ENCODE results near the gene HIPK3. TPM values are rescaled to one million over a fixed set of nuclear protein-coding genes. Genes with fewer than 3 reads are reported as not detected.
A peak's percentile ranks its signal among the peaks of the same experiment; 100 is the strongest.
"Not testable (repeated sequence)": the region's sequence is repeated elsewhere in the genome, so short reads cannot be mapped to it uniquely, and the experiment has no call there.

Gene HIPK3
- total and polyA plus RNA-seq, 4 donors = 17.9 to 189 (median 71.5) TPM

DNA sequence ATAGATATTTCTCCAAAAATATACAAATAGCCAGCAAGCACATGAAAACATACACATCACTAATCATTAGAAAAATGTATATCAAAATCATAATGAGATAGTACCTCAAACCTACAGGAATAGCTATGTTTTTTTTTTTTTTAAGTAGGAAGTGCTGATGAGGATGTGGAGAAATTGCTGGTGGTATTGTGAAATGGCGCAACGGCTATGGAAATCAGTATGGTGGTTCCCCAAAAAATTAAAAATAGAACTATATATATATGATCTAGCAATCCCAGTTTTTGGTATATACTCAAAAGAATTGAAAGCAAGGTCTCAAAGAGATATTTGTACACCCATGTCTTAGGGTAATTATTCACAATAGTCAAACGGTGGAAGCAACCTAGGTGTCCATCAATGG, 46.0 kb upstream of the HIPK3 start:
- no peaks in the 10 kb centered on the region for H3K9me3 ChIP-seq (ENCODE audit: control insufficient read depth in 4 of 4, insufficient read depth in 3 of 4, low read length in 3 of 4)
- H3K9ac ChIP-seq (ENCODE audit: insufficient read depth in 1 of 2, low read length in 2 of 2) = no peak overlapping the region
- H3K4me3 ChIP-seq = no peak overlapping the region
- no peaks in the 10 kb centered on the region for H3K36me3 ChIP-seq (ENCODE audit: control insufficient read depth in 4 of 4, insufficient read depth in 4 of 4, low read length in 4 of 4)
- H3K27ac ChIP-seq (ENCODE audit: low read depth in 1 of 2, low read length in 1 of 2) = no peak overlapping the region
- H3K4me1 ChIP-seq (ENCODE audit: control insufficient read depth in 5 of 5, insufficient read depth in 5 of 5, low read length in 5 of 5) = no peaks in the 10 kb centered on the region
- DNase-seq = no peak
- peaks cover 0 to 7% (median 0%) of the 10 kb centered on the region in 3 donors for H3K27me3 ChIP-seq (ENCODE audit: control insufficient read depth in 3 of 3, insufficient read depth in 3 of 3, low read length in 2 of 3)
- TF ChIP-seq, protein P1, sequence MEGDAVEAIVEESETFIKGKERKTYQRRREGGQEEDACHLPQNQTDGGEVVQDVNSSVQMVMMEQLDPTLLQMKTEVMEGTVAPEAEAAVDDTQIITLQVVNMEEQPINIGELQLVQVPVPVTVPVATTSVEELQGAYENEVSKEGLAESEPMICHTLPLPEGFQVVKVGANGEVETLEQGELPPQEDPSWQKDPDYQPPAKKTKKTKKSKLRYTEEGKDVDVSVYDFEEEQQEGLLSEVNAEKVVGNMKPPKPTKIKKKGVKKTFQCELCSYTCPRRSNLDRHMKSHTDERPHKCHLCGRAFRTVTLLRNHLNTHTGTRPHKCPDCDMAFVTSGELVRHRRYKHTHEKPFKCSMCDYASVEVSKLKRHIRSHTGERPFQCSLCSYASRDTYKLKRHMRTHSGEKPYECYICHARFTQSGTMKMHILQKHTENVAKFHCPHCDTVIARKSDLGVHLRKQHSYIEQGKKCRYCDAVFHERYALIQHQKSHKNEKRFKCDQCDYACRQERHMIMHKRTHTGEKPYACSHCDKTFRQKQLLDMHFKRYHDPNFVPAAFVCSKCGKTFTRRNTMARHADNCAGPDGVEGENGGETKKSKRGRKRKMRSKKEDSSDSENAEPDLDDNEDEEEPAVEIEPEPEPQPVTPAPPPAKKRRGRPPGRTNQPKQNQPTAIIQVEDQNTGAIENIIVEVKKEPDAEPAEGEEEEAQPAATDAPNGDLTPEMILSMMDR (IDR thresholded peaks at IDR 0.05; ENCODE audit: control extremely low read depth, extremely low read depth) = no peak
- no peak for ATAC-seq (ENCODE audit: insufficient read depth, low FRiP score)
- 21 to 47% methylated on average over 3 of the region's 3 CpGs for WGBS, 2 donors

DNA sequence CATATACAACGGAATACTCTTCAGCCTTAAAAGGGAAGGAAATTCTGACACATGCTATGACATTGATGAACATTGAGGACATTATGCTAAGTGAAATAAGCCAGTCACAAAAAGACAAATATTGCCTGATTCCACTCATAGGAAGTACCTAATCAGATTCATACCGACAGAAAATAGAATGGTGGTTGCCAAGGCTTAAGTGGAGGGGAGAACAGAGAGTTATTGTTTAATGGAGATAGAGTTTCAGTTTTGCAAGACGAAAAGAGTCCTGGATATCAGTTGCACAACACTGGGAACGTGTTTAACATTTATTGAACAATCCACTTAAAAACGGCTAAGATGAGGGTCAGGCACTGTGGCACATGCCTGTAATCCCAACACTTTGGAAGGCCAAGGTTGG, 45.6 kb upstream of the HIPK3 start:
- Histone ChIP-seq H3K27ac (ENCODE audit: low read depth in 1 of 2, low read length in 1 of 2) (peak overlapping the region in 1 of 2 donors; percentile 26), H3K4me3 (no peak overlapping the region), H3K4me1 (ENCODE audit: control insufficient read depth in 5 of 5, insufficient read depth in 5 of 5, low read length in 5 of 5) (no peaks in the 10 kb centered on the region), H3K9ac (ENCODE audit: insufficient read depth in 1 of 2, low read length in 2 of 2) (no peak overlapping the region), H3K27me3 (ENCODE audit: control insufficient read depth in 3 of 3, insufficient read depth in 3 of 3, low read length in 2 of 3) (peaks cover 0 to 7% (median 0%) of the 10 kb centered on the region in 3 donors), H3K36me3 (ENCODE audit: control insufficient read depth in 4 of 4, insufficient read depth in 4 of 4, low read length in 4 of 4) (no peaks in the 10 kb centered on the region), H3K9me3 (ENCODE audit: control insufficient read depth in 4 of 4, insufficient read depth in 3 of 4, low read length in 3 of 4) (no peaks in the 10 kb centered on the region)
- DNase-seq = peak in 1 of 3 donors; percentile 60
- 21 to 39% methylated on average over 5 of the region's 5 CpGs for WGBS, 2 donors
- TF ChIP-seq, protein P1 (IDR thresholded peaks at IDR 0.05; ENCODE audit: control extremely low read depth, extremely low read depth) = no peak
- peak; percentile 24 for ATAC-seq (ENCODE audit: insufficient read depth, low FRiP score)

DNA sequence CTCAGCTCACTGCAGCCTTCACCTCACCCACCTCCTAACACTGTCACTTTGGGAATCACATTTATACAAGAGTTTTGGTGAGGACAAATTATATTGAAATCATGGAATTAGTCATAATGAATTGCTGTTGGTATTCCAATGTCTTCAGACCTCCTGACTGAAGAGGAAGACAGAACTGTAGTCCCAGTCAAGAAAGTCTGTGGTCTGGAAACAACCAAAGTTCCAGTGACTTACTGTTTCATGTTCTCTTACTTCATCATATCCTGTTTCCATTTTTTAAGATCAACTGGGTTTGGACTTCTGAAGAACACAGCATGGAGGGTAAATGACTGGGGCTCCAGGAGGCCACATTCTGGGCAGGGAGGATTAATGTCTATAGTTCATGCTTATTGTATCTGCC, 43.0 kb upstream of the HIPK3 start:
- Histone ChIP-seq H3K36me3 (ENCODE audit: control insufficient read depth in 4 of 4, insufficient read depth in 4 of 4, low read length in 4 of 4) (no peaks in the 10 kb centered on the region), H3K9me3 (ENCODE audit: control insufficient read depth in 4 of 4, insufficient read depth in 3 of 4, low read length in 3 of 4) (no peaks in the 10 kb centered on the region), H3K4me1 (ENCODE audit: control insufficient read depth in 5 of 5, insufficient read depth in 5 of 5, low read length in 5 of 5) (no peaks in the 10 kb centered on the region), H3K27me3 (ENCODE audit: control insufficient read depth in 3 of 3, insufficient read depth in 3 of 3, low read length in 2 of 3) (peaks cover 0 to 4% (median 0%) of the 10 kb centered on the region in 3 donors), H3K27ac (ENCODE audit: low read depth in 1 of 2, low read length in 1 of 2) (no peak overlapping the region), H3K4me3 (no peak overlapping the region), H3K9ac (ENCODE audit: insufficient read depth in 1 of 2, low read length in 2 of 2) (no peak overlapping the region)
- no peak for DNase-seq
- no peak for ATAC-seq (ENCODE audit: insufficient read depth, low FRiP score)
- TF ChIP-seq, protein P1 (IDR thresholded peaks at IDR 0.05; ENCODE audit: control extremely low read depth, extremely low read depth) = no peak

DNA sequence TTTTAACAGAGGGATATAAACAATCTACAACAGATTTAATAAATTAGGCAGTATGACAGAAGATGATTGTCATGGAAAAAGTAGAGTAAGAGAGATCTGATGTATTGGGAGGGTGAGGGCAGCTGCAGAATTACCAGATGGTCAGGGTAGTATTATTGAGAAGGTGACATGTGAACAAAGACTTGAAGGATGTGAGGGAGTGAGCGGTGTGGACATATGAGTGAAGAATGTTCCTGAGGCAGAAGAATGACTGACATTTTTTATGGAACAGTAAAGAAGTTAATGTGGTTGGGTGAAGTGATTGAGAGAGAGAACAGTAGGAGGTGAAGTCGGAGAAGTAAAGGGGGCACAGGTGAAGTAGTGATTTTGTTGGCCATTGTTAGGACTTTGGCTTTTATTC, 42.4 kb upstream of the HIPK3 start:
- Histone ChIP-seq H3K9me3 (ENCODE audit: control insufficient read depth in 4 of 4, insufficient read depth in 3 of 4, low read length in 3 of 4) (no peaks in the 10 kb centered on the region), H3K9ac (ENCODE audit: insufficient read depth in 1 of 2, low read length in 2 of 2) (no peak overlapping the region), H3K27me3 (ENCODE audit: control insufficient read depth in 3 of 3, insufficient read depth in 3 of 3, low read length in 2 of 3) (peaks cover 0 to 4% (median 0%) of the 10 kb centered on the region in 3 donors), H3K36me3 (ENCODE audit: control insufficient read depth in 4 of 4, insufficient read depth in 4 of 4, low read length in 4 of 4) (no peaks in the 10 kb centered on the region), H3K4me1 (ENCODE audit: control insufficient read depth in 5 of 5, insufficient read depth in 5 of 5, low read length in 5 of 5) (no peaks in the 10 kb centered on the region), H3K27ac (ENCODE audit: low read depth in 1 of 2, low read length in 1 of 2) (no peak overlapping the region), H3K4me3 (no peak overlapping the region)
- ATAC-seq (ENCODE audit: insufficient read depth, low FRiP score) (no peak), DNase-seq (no peak)
- WGBS, 2 donors = 49 to 68% methylated on average over 2 of the region's 2 CpGs
- TF ChIP-seq, protein P1 (IDR thresholded peaks at IDR 0.05; ENCODE audit: control extremely low read depth, extremely low read depth) = no peak

DNA sequence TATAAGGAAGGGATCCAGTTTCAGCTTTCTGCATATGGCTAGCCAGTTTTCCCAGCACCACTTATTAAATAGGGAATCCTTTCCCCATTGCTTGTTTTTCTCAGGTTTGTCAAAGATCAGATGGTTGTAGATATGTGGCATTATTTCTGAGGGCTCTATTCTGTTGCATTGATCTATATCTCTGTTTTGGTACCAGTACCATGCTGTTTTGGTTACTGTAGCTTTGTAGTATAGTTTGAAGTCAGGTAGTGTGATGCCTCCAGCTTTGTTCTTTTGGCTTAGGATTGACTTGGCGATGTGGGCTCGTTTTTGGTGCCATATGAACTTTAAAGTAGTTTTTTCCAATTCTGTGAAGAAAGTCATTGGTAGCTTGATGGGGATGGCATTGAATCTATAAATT, 40.5 kb upstream of the HIPK3 start:
- not testable (repeated sequence) for H3K4me1 ChIP-seq (ENCODE audit: control insufficient read depth in 5 of 5, insufficient read depth in 5 of 5, low read length in 5 of 5); H3K36me3 ChIP-seq (ENCODE audit: control insufficient read depth in 4 of 4, insufficient read depth in 4 of 4, low read length in 4 of 4); H3K4me3 ChIP-seq; H3K9me3 ChIP-seq (ENCODE audit: control insufficient read depth in 4 of 4, insufficient read depth in 3 of 4, low read length in 3 of 4); H3K27me3 ChIP-seq (ENCODE audit: control insufficient read depth in 3 of 3, insufficient read depth in 3 of 3, low read length in 2 of 3); H3K9ac ChIP-seq (ENCODE audit: insufficient read depth in 1 of 2, low read length in 2 of 2); ATAC-seq (ENCODE audit: insufficient read depth, low FRiP score); H3K27ac ChIP-seq (ENCODE audit: low read depth in 1 of 2, low read length in 1 of 2); DNase-seq
- 68 to 84% methylated on average over 2 of the region's 2 CpGs for WGBS, 2 donors

All from lung (tissue), 12 donors.